ENCODE data around the gene ATXN8OS. TPM values are rescaled to one million over a fixed set of nuclear protein-coding genes. Genes with fewer than 3 reads are reported as not detected.

ATXN8OS gene
- total RNA-seq, 4 donors from 2014 or later = not detected

GRCh38 chr13:70090036-70090723 lies 17.4 kb upstream of the ATXN8OS start:
- Histone ChIP-seq H3K4me1 (no peaks in the 10 kb centered on the region), H3K4me3 (no peak overlapping the region), H3K27ac (no peak overlapping the region), H3K36me3 (no peaks in the 10 kb centered on the region), H3K9me3 (no peaks in the 10 kb centered on the region), H3K27me3 (no peaks in the 10 kb centered on the region)
- in situ Hi-C loops (cut with MboI; ENCODE audit: low sequenced_read_pairs in 4 of 4) (no loop called here), intact Hi-C loops (cut with DNase I; ENCODE audit: low total_unique reads) (no loop called here)
- ATAC-seq = no peak
- no peak for DNase-seq
- TF ChIP-seq POLR2A (IDR thresholded peaks at IDR 0.05) (no peak), CTCF (IDR thresholded peaks at IDR 0.05 in 4 of 5, conservative IDR thresholded peaks at IDR 0.05 in 1 of 5) (no peak)

- no peak for DNase-seq
- no peak for ATAC-seq
- in situ Hi-C loops (cut with MboI; ENCODE audit: low sequenced_read_pairs in 4 of 4) = no loop called here
These were observed 9.0 kb upstream of the ATXN8OS start for GRCh38 chr13:70098669-70099068.

DNA sequence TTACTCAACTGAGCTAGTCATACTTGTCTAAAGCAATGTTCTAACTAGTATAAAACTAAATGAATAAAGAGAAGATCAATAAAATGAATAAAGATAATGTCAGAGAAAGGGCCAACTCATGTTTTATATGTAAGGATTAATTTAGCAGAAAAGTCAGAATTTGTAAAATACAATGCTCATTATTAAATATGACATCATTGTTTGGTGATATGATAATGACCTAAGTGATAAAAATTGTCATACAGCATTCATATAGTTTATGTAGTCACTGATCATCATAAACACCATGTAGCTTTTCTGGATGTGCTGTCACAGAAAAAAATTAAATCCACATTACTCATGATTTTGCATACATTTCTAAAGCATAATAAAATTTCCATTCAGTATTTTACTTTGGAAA lies 3.1 kb upstream of the ATXN8OS start:
- Histone ChIP-seq H3K4me3 (no peak overlapping the region), H3K27me3 (no peaks in the 10 kb centered on the region), H3K27ac (no peak overlapping the region), H3K36me3 (no peaks in the 10 kb centered on the region), H3K9me3 (no peaks in the 10 kb centered on the region), H3K4me1 (no peaks in the 10 kb centered on the region)
- no peak for TF ChIP-seq CTCF (IDR thresholded peaks at IDR 0.05 in 4 of 5, conservative IDR thresholded peaks at IDR 0.05 in 1 of 5)
- TF ChIP-seq POLR2A (IDR thresholded peaks at IDR 0.05) = no peak
- DNase-seq (no peak), ATAC-seq (no peak)
- intact Hi-C loops (cut with DNase I; ENCODE audit: low total_unique reads) = no loop called here
- in situ Hi-C loops (cut with MboI; ENCODE audit: low sequenced_read_pairs in 4 of 4) = no loop called here

More at GRCh38 chr13:70098669-70099068, 9.0 kb upstream of the ATXN8OS start:
- intact Hi-C loops (cut with DNase I; ENCODE audit: low total_unique reads) = no loop called here
- TF ChIP-seq POLR2A (IDR thresholded peaks at IDR 0.05) (no peak), CTCF (IDR thresholded peaks at IDR 0.05 in 4 of 5, conservative IDR thresholded peaks at IDR 0.05 in 1 of 5) (no peak)
- Histone ChIP-seq H3K27me3 (no peaks in the 10 kb centered on the region), H3K9me3 (no peaks in the 10 kb centered on the region), H3K4me3 (no peak overlapping the region), H3K36me3 (no peaks in the 10 kb centered on the region), H3K27ac (no peak overlapping the region), H3K4me1 (no peaks in the 10 kb centered on the region)

DNA sequence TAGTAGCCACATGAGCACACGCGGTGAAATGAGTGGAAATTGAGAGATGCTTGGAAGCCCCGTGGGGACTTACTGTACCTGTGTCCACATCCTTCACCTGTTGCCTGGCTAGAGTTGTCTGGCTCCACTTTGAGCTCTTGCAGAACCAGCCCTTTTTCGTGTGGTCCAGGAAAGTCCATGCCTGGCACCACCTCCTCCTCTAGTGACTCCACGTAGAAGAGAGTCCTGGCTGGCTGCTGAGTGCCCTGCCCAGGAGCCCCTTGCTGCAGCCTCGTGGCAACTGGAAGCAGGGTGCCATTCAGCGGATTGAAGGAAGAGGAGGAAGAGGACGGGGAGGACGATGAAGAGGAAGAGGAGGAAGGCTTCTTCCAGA lies 515 bp upstream of the ATXN8OS start:
- ATAC-seq (no peak), DNase-seq (no peak)
- no peak overlapping the region for H3K4me3 ChIP-seq
- in situ Hi-C loops (cut with MboI; ENCODE audit: low sequenced_read_pairs in 4 of 4) = no loop called here
- no peaks in the 10 kb centered on the region for H3K4me1 ChIP-seq
- intact Hi-C loops (cut with DNase I; ENCODE audit: low total_unique reads) = no loop called here
- no peak for TF ChIP-seq CTCF (IDR thresholded peaks at IDR 0.05 in 4 of 5, conservative IDR thresholded peaks at IDR 0.05 in 1 of 5)
- H3K27ac ChIP-seq = no peak overlapping the region
- H3K9me3 ChIP-seq = no peaks in the 10 kb centered on the region
- H3K27me3 ChIP-seq = no peaks in the 10 kb centered on the region
- H3K36me3 ChIP-seq = no peaks in the 10 kb centered on the region
